ENCODE data around the gene CELF2. TPM values are rescaled to one million over a fixed set of nuclear protein-coding genes. Genes with fewer than 3 reads are reported as not detected.

The CELF2 gene
- total RNA-seq, 1 experiment from 2014 or later = 28.7 TPM

GRCh38 chr10:11270858-11271179 lies 253.1 kb downstream of the CELF2 start:
- H3K27me3 Mint-ChIP-seq (ENCODE audit: low read depth) = no peaks in the 10 kb centered on the region
- no peak overlapping the region for H3K9ac ChIP-seq (ENCODE audit: extremely low read depth, insufficient read length, low read length)
- H3K79me2 ChIP-seq (ENCODE audit: insufficient read depth, low read length) = no peaks in the 10 kb centered on the region
- H3K27me3 ChIP-seq (ENCODE audit: insufficient read depth, low read length) = no peaks in the 10 kb centered on the region
- no peaks in the 10 kb centered on the region for H4K20me1 ChIP-seq (ENCODE audit: control insufficient read depth, insufficient read depth, insufficient read length)
- H3K56ac ChIP-seq (ENCODE audit: insufficient read length, low read depth, low read length) = no peak overlapping the region
- H2AFZ ChIP-seq (ENCODE audit: low read length) = no peak overlapping the region
- no peak overlapping the region for H3K14ac ChIP-seq (ENCODE audit: insufficient read depth, low read length)
- no peak overlapping the region for H3K18ac ChIP-seq (ENCODE audit: insufficient read length, low read depth, low read length)
- no peak overlapping the region for H2BK5ac ChIP-seq (ENCODE audit: insufficient read length, low read length)
- H3K27ac ChIP-seq (ENCODE audit: insufficient read length, low read depth, low read length) = no peak overlapping the region
- H3K4me1 Mint-ChIP-seq = peaks cover 20 to 37% of the 10 kb centered on the region in 2 experiments
- H3K9me3 Mint-ChIP-seq = no peaks in the 10 kb centered on the region
- H3K4me3 Mint-ChIP-seq = no peak overlapping the region
- no peak overlapping the region for H4K5ac ChIP-seq (ENCODE audit: insufficient read length, low read depth, low read length)
- no peak overlapping the region for H2BK20ac ChIP-seq (ENCODE audit: low read depth, low read length, poor library complexity, severe bottlenecking)
- peaks cover 0 to 15% (median 0%) of the 10 kb centered on the region in 3 experiments; a peak in 2 of 7 replicates for H3K36me3 Mint-ChIP-seq (ENCODE audit: insufficient read depth in 1 of 3, low read depth in 3 of 3)
- H3K4me1 ChIP-seq (ENCODE audit: insufficient read depth, low read length) = no peaks in the 10 kb centered on the region; the same call in 1 of the 2 replicates
- no CpG with 5 or more reads among the region's 7 CpGs for WGBS (ENCODE audit: extremely low coverage, insufficient read length, low lambda C conversion rate)
- TF ChIP-seq, protein P1, sequence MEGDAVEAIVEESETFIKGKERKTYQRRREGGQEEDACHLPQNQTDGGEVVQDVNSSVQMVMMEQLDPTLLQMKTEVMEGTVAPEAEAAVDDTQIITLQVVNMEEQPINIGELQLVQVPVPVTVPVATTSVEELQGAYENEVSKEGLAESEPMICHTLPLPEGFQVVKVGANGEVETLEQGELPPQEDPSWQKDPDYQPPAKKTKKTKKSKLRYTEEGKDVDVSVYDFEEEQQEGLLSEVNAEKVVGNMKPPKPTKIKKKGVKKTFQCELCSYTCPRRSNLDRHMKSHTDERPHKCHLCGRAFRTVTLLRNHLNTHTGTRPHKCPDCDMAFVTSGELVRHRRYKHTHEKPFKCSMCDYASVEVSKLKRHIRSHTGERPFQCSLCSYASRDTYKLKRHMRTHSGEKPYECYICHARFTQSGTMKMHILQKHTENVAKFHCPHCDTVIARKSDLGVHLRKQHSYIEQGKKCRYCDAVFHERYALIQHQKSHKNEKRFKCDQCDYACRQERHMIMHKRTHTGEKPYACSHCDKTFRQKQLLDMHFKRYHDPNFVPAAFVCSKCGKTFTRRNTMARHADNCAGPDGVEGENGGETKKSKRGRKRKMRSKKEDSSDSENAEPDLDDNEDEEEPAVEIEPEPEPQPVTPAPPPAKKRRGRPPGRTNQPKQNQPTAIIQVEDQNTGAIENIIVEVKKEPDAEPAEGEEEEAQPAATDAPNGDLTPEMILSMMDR (conservative IDR thresholded peaks at IDR 0.05) = no peak
- H2BK120ac ChIP-seq (ENCODE audit: low read depth, low read length, poor library complexity, severe bottlenecking) = no peak overlapping the region
- H2BK12ac ChIP-seq (ENCODE audit: insufficient read length, low read depth, low read length) = no peak overlapping the region
- H3K4ac ChIP-seq (ENCODE audit: low read depth, low read length) = no peak overlapping the region
- H4K8ac ChIP-seq (replicated peaks; ENCODE audit: insufficient read length, low read depth, low read length) = no peak overlapping the region
- no peak overlapping the region for H3T11ph ChIP-seq (ENCODE audit: low read length)
- H3K79me1 ChIP-seq (ENCODE audit: insufficient read depth, low read depth, low read length, poor library complexity, severe bottlenecking) = no peaks in the 10 kb centered on the region
- H4K91ac ChIP-seq (ENCODE audit: insufficient read length, low read depth, low read length) = no peak overlapping the region
- no peak overlapping the region for H2BK15ac ChIP-seq (ENCODE audit: low read depth, low read length)
- H2AK5ac ChIP-seq (ENCODE audit: insufficient read length, low read length) = no peak overlapping the region
- no peaks in the 10 kb centered on the region for H3K23me2 ChIP-seq (ENCODE audit: insufficient read length, low read depth, low read length, poor library complexity, severe bottlenecking)
- no peak overlapping the region for H3K4me2 ChIP-seq (ENCODE audit: insufficient read depth, insufficient read length, low read length)
- H3K23ac ChIP-seq (ENCODE audit: insufficient read length, low read depth, low read length) = no peak overlapping the region
- H3K27ac Mint-ChIP-seq = no peak overlapping the region
- DNase-seq = no peak
- H3K9me3 ChIP-seq (ENCODE audit: control insufficient read depth, low read depth, low read length) = no peaks in the 10 kb centered on the region
